RWPE2 (cell line): ENCODE data around the gene LRRC47.

ENCODE experiments used
- ATAC-seq: fragments of 200-7000 bp; cut with Tn5 transposase; 3 replicates; pipeline ENCODE4 v1.9.1; 2021; ENCODE audit warnings: low read depth
- DNase-seq: peaks from one replicate; pipeline ENCODE4 v3.0.0-alpha.2; 2020; ENCODE audit warnings: low spot score
- H3K27ac ChIP-seq: fragments of 450-650 bp; 2 replicates; pipeline ENCODE4 v1.5.1; 2017; ENCODE audit warnings: mild to moderate bottlenecking; ENCODE audit not compliant: poor library complexity, severe bottlenecking
- H3K27me3 ChIP-seq: fragments of 250-450 bp; sonication (Bioruptor Pico); 2 replicates; pipeline ENCODE4 v1.5.1; 2021; ENCODE audit warnings: mild to moderate bottlenecking, moderate library complexity; ENCODE audit not compliant: insufficient read depth, poor library complexity, severe bottlenecking
- H3K36me3 ChIP-seq: fragments of 250-450 bp; sonication (Bioruptor Pico); 2 replicates; pipeline ENCODE4 v1.5.1; 2020; ENCODE audit warnings: low read depth, mild to moderate bottlenecking, moderate library complexity
- H3K4me1 ChIP-seq: fragments of 250-450 bp; sonication (Bioruptor Pico); 2 replicates; pipeline ENCODE4 v1.5.1; 2021; ENCODE audit warnings: mild to moderate bottlenecking, moderate library complexity; ENCODE audit not compliant: insufficient read depth, poor library complexity, severe bottlenecking
- H3K4me3 ChIP-seq: fragments of 250-450 bp; sonication (Bioruptor Pico); 2 replicates; pipeline ENCODE4 v1.5.1; 2021; ENCODE audit warnings: mild to moderate bottlenecking, moderate library complexity; ENCODE audit not compliant: severe bottlenecking
- H3K9me3 ChIP-seq: fragments of 250-450 bp; sonication (Bioruptor Pico); 2 replicates; pipeline ENCODE4 v1.5.1; 2021; ENCODE audit warnings: mild to moderate bottlenecking, moderate library complexity; ENCODE audit not compliant: severe bottlenecking
- CTCF ChIP-seq: fragments of 450-650 bp; IDR thresholded peaks from one replicate; pipeline ENCODE4 v1.5.1; 2017; ENCODE audit warnings: mild to moderate bottlenecking, moderate library complexity; ENCODE audit not compliant: poor library complexity, severe bottlenecking

LRRC47 gene

GRCh38 chr1:3733094-3733882 is 63.0 kb downstream of the LRRC47 start:
- TF ChIP-seq CTCF, result no peak
- H3K9me3 ChIP-seq, result no peaks in the 10 kb centered on the region
- no peak for ATAC-seq
- H3K4me1 ChIP-seq, result no peaks in the 10 kb centered on the region
- no peak overlapping the region for H3K27ac ChIP-seq
- no peak overlapping the region for H3K4me3 ChIP-seq
- DNase-seq, result no peak
- peaks cover 20% of the 10 kb centered on the region for H3K36me3 ChIP-seq
- no peaks in the 10 kb centered on the region for H3K27me3 ChIP-seq

- no peaks in the 10 kb centered on the region for H3K4me1 ChIP-seq
- H3K27me3 ChIP-seq, result no peaks in the 10 kb centered on the region
- no peak overlapping the region for H3K27ac ChIP-seq
- H3K36me3 ChIP-seq, result peaks cover 12% of the 10 kb centered on the region
- TF ChIP-seq CTCF, result no peak
- DNase-seq (no peak), ATAC-seq (no peak)
- H3K4me3 ChIP-seq, result no peak overlapping the region
- no peaks in the 10 kb centered on the region for H3K9me3 ChIP-seq
Observed at GRCh38 chr1:3732434-3733093, 63.7 kb downstream of the LRRC47 start.

GRCh38 chr1:3731583-3732433 is 64.5 kb downstream of the LRRC47 start:
- no peak for TF ChIP-seq CTCF
- Histone ChIP-seq H3K4me3 (no peak overlapping the region), H3K27ac (no peak overlapping the region), H3K9me3 (no peaks in the 10 kb centered on the region), H3K27me3 (no peaks in the 10 kb centered on the region), H3K36me3 (peaks cover 5% of the 10 kb centered on the region; the same call in 1 of the 2 replicates), H3K4me1 (no peaks in the 10 kb centered on the region)
- ATAC-seq, result no peak
- no peak for DNase-seq

GRCh38 chr1:3730543-3731247 is 65.6 kb downstream of the LRRC47 start:
- Histone ChIP-seq H3K4me3 (no peak overlapping the region), H3K27ac (no peak overlapping the region), H3K4me1 (no peaks in the 10 kb centered on the region), H3K9me3 (no peaks in the 10 kb centered on the region), H3K27me3 (no peaks in the 10 kb centered on the region), H3K36me3 (no peaks in the 10 kb centered on the region)
- peak; percentile 14; the same call in 1 of the 3 replicates for ATAC-seq
- DNase-seq, result no peak
- TF ChIP-seq CTCF, result no peak
